VCaP (cell line): ENCODE results near the gene PAX8.

Source experiments
- H3K27ac ChIP-seq: fragments of 450-650 bp; 2 replicates; pipeline ENCODE4 v1.5.1; 2017
- CTCF ChIP-seq: fragments of 450-650 bp; conservative IDR thresholded peaks from 2 replicates; pipeline ENCODE4 v1.5.1; 2017; ENCODE audit warnings: mild to moderate bottlenecking, moderate library complexity

Gene PAX8

GRCh38 chr2:113217455-113218282 is 61.1 kb downstream of the PAX8 start:
- peak overlapping the region; percentile 52; the same call in 1 of the 2 replicates for H3K27ac ChIP-seq
- TF ChIP-seq CTCF = no peak

DNA sequence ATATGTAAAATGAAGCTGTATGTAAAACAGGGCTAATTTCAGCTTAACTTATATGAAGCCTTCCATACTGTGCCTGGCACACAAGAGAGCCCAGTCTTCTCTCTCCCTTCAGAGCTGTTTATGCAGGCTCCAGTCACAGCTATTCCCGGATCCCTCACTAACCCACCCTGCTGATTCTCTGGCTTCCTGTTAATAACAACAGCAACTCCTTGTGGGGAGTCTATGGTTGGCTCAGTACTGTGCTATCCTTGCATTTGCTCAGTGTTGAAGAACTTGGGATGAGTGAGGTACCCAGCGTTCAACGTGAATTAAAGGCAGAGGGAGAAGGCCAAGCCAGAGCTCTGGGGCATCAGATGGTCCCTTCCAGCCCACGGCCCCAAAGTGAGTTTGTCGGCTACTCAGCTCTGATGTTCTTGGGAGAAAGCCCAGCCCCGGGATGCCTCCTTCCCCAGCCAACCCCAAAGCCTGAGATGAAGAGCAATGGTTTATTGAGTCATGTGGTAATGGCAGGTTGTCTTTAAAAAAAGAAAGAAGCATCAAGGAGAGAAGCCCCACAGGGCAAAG is 61.7 kb downstream of the PAX8 start:
- no peak for TF ChIP-seq CTCF
- peak overlapping the region; percentile 52; the same call in 1 of the 2 replicates for H3K27ac ChIP-seq

DNA sequence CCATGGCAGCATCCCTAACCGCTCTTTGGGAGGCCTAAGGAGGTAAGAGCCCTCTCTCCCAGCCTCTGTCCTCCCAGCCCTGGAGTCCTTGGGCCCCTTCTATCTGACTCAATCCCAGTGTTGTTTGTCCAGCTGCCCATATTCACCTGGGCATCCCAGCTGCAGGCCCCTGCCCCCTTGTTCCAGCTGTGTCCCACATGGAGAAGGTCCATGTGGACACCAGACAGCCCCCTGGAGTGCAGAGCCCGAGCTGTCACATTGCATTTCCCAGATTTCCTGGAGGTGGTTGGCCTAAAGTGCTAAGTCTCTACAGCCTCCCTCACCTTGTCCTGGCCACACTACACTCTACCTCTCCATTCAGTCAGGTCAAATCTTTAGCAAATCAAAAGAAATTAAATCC is 62.4 kb downstream of the PAX8 start:
- H3K27ac ChIP-seq = no peak overlapping the region
- no peak for TF ChIP-seq CTCF

DNA sequence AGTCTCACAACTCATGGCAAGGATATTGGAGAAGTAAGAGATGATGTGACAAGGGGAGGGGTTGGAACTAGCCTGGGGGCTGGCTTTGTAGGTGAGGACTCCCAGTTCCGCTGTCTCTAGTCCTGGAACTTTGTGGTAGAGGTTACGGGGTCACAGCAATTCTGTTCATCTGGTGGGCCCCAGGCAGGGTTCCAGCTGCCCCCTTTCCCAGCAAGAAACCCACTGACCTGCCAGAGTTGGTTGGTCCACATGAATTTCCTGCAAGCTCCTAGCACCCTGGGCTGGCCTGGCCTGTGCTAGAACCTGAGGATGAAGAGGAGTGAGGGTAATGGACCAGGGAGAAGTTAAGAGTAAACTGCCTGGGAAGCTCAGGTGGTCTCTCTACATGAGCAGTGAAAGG is 63.7 kb downstream of the PAX8 start:
- no peak for TF ChIP-seq CTCF
- H3K27ac ChIP-seq = no peak overlapping the region

GRCh38 chr2:113214141-113214540 is 64.6 kb downstream of the PAX8 start:
- no peak for TF ChIP-seq CTCF
- no peak overlapping the region for H3K27ac ChIP-seq

- TF ChIP-seq CTCF = no peak
- H3K27ac ChIP-seq = no peak overlapping the region
Measured at GRCh38 chr2:113213061-113213930, 65.4 kb downstream of the PAX8 start.
